IgD-negative memory B cell (primary cell): ENCODE results near the gene ATAD5. TPM values are rescaled to one million over a fixed set of nuclear protein-coding genes. Genes with fewer than 3 reads are reported as not detected.
"Not testable (repeated sequence)": the region's sequence is repeated elsewhere in the genome, so short reads cannot be mapped to it uniquely, and the experiment has no call there.

Experiments
- H3K27ac Mint-ChIP-seq, 3 donors: one replicate each; pipeline ENCODE4 v1.8.0; 2020 to 2022; ENCODE audit warnings: mild to moderate bottlenecking in 3 of 3, mixed read lengths in 3 of 3, moderate library complexity in 1 of 3
- H3K27me3 Mint-ChIP-seq: one replicate; pipeline ENCODE4 v1.8.0; 2021; ENCODE audit warnings: mixed read lengths
- H3K36me3 Mint-ChIP-seq: one replicate; pipeline ENCODE4 v1.8.0; 2020; ENCODE audit warnings: mild to moderate bottlenecking, mixed read lengths
- H3K4me1 Mint-ChIP-seq, 3 donors: one replicate each; pipeline ENCODE4 v1.8.0; 2020 to 2022; ENCODE audit warnings: mixed read lengths in 3 of 3, mild to moderate bottlenecking in 1 of 3
- H3K4me3 Mint-ChIP-seq, 4 donors: one replicate each; pipeline ENCODE4 v1.8.0; 2020 to 2022; ENCODE audit warnings: mild to moderate bottlenecking in 4 of 4, mixed read lengths in 4 of 4, moderate library complexity in 3 of 4
- H3K9me3 Mint-ChIP-seq, 3 donors: one replicate each; pipeline ENCODE4 v1.8.0; 2020 to 2021; ENCODE audit warnings: mixed read lengths in 3 of 3, mild to moderate bottlenecking in 1 of 3
- polyA plus RNA-seq: library from polyadenylated mRNA; unstranded; fragments of 300-500 nt; fragmentation: Illumina TruSeq; gene quantifications from one replicate; pipeline ENCODE4 v1.2.3, GENCODE V29; 2021

ATAD5 gene
- polyA plus RNA-seq, 1 donor from 2014 or later, result 1.7 TPM

DNA sequence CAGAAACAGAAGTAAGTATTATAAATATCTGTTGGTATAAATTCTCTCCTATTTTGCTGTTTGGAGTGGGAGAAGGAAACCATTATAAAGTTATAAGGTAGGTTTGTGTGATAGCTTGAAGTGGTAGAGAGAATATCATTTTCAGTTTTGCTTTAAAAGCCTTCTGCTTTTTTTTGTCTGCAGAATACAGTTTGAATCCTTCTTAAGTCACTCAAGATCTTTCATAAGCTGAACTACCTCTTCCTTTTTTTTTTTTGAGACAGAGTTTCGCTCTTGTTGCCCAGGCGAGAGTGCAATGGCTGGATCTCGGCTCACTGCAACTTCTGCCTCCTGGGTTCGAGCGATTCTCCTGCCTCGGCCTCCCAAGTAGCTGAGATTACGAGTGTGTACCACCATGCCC, 9.0 kb downstream of the ATAD5 start:
- Mint-ChIP-seq H3K4me3 (peak overlapping the region in 3 of 4 donors; percentile 21 to 66 (median 55)), H3K4me1 (peaks cover 0 to 4% (median 0%) of the 10 kb centered on the region in 3 donors), H3K36me3 (peaks cover 2% of the 10 kb centered on the region), H3K9me3 (no peaks in the 10 kb centered on the region), H3K27ac (peak overlapping the region in 2 of 3 donors; percentile 21 to 81), H3K27me3 (no peaks in the 10 kb centered on the region)

DNA sequence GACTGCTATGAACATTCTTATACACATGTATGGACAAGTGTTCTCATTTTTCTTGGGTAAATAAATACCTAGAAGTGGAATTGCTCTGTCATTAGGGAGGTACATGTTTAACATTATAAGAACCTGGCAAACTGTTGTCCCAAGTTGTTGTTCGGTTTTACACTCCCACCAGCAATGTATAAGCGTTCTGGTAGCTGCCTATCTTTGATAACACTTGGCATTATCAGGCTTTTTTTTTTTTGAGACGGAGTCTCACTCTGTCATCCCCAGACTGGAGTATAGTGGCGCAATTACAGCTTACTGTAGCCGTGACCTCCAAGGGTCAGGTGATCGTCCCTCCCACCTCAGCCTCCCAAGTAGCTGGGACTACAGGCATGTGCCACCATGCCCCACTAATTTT, 16.3 kb downstream of the ATAD5 start:
- no peaks in the 10 kb centered on the region for H3K9me3 Mint-ChIP-seq
- no peaks in the 10 kb centered on the region for H3K4me1 Mint-ChIP-seq
- peaks cover 5% of the 10 kb centered on the region for H3K36me3 Mint-ChIP-seq
- H3K27ac Mint-ChIP-seq, result no peak overlapping the region
- H3K27me3 Mint-ChIP-seq, result no peaks in the 10 kb centered on the region
- no peak overlapping the region for H3K4me3 Mint-ChIP-seq

DNA sequence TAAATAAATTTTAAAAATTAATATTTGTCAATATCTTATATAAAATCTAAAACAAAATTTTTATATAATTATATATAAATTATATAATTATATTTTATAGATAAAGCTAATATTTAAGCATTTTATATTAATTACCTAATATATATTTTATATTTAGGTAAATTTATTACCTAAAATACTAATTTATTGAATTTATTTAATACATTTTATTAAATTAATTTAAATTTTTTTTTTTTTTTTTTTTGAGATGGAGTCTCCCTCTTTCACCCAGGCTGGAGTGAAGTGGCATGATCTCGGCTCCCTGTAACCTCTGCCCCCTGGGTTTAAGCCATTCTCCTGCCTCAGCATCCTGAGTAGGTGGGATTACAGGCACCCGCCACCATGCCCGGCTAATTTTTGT, 22.4 kb downstream of the ATAD5 start:
- no peaks in the 10 kb centered on the region for H3K9me3 Mint-ChIP-seq
- H3K36me3 Mint-ChIP-seq, result peaks cover 5% of the 10 kb centered on the region
- no peaks in the 10 kb centered on the region for H3K4me1 Mint-ChIP-seq
- no peak overlapping the region for H3K4me3 Mint-ChIP-seq
- no peak overlapping the region for H3K27ac Mint-ChIP-seq
- H3K27me3 Mint-ChIP-seq, result no peaks in the 10 kb centered on the region

DNA sequence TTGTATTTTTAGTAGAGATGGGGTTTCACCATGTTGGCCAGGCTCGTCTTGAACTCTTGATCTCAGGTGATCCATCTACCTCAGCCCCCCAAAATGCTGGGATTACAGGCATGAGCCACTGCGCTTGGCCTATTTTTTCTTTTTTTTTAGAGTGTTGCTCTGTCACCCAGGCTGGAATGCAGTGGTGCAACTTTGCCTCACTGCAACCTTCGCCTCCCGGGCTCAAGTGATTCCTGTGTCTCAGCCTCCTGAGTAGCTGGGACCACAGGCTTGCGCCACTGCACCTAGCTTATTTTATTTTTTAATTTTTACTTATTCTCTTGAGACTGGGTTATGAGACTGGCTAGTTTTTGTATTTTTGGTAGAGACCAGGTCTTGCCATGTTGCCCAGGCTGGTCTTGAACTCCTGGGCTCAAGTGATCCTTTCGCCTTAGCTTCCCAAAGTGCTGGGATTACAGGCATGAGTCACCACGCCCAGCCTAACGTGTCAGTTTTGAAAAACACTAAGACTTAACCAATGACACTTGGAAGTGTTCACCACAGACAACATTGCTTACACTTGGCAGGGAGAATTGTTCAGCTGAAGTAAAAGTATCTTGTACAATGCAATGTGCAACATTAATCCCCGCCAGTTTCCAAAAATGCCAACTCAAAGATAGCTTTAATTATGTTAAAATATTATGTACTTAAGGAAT, 26.9 kb downstream of the ATAD5 start:
- Mint-ChIP-seq H3K27ac (peak overlapping the region in 1 of 3 donors; percentile 27), H3K36me3 (peaks cover 2% of the 10 kb centered on the region), H3K4me3 (no peak overlapping the region), H3K4me1 (peaks cover 0 to 2% (median 0%) of the 10 kb centered on the region in 3 donors), H3K9me3 (no peaks in the 10 kb centered on the region), H3K27me3 (no peaks in the 10 kb centered on the region)

DNA sequence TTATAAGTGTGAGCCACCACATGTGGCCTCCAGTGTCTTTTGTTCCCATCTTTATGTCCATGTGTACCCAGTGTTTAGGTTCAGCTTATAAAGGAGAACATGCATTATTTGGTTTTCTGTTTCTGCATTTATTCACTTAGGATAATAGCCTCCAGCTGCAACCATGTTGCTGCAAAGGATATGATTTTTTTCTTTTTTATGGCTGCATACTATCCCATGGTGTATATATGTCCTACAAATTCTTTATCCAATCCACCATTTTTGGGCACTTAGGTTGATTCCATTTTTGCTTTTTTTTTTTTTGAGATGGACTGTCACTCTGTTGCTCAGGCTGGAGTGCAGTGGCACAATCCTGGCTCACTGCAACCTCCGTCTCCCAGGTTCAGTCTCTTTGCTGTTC, 32.9 kb downstream of the ATAD5 start:
- Mint-ChIP-seq H3K27me3 (no peaks in the 10 kb centered on the region), H3K4me1 (peaks cover 0 to 2% (median 0%) of the 10 kb centered on the region in 3 donors), H3K4me3 (peak overlapping the region in 1 of 4 donors; percentile 0), H3K36me3 (peaks cover 6% of the 10 kb centered on the region), H3K9me3 (no peaks in the 10 kb centered on the region), H3K27ac (peak overlapping the region in 1 of 3 donors; percentile 67)

DNA sequence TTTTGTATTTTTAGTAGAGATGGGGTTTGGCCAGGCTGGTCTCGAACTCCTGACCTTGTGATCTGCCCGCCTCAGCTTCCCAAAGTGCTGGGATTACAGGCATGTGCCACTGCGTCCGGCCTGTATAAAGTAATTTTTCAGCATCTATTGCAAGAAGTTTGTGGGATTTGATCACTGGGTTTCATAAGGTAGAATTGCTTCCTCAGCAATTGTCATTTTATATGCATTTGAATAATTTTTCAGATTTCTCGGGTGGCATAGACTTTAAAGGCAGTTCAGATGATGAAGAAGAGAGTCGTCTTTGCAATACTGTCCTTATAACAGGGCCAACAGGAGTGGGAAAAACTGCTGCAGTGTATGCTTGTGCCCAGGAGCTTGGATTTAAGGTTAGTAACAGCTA, 37.2 kb downstream of the ATAD5 start:
- Mint-ChIP-seq H3K36me3 (peaks cover 11% of the 10 kb centered on the region), H3K27ac (no peak overlapping the region), H3K4me1 (no peaks in the 10 kb centered on the region), H3K4me3 (no peak overlapping the region), H3K9me3 (no peaks in the 10 kb centered on the region), H3K27me3 (no peaks in the 10 kb centered on the region)

DNA sequence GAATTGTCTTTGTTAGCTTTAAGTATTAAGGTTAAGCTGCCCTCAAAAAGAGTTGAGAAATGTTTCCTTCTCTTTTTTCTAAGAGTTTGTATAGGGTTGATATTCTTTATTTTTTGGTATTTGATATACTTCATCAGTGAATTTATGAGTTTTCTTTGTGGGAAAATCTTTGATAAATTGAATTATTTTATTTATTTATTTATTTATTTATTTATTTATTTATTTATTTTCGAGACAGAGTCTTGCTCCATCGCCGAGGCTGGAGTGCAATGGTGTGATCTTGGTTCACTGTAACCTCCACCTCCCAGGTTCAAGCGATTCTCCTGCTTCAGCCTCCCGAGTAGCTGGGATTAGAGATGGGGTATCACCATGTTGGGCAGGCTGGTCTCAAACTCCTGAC, 54.4 kb downstream of the ATAD5 start:
- no peaks in the 10 kb centered on the region for H3K27me3 Mint-ChIP-seq
- no peaks in the 10 kb centered on the region for H3K4me1 Mint-ChIP-seq
- no peak overlapping the region for H3K27ac Mint-ChIP-seq

DNA sequence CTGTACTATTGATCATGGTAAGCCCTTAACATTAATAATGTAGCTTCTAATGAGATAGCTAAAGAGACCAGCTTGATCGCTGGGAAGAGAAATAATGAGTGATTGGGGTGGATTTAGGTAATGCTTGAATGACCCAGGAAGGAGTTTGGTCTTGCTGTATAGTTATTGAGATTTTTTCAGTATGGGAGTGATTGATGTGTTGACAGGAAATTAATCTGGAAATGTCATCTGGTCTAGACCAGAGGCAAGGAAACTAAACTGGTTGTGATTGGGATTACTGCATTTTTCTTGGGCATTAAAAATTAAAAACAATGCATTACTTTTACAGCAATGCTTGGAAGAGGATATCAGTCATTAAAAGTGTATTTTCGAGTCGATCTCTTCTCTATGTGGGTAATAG, 62.5 kb downstream of the ATAD5 start:
- Mint-ChIP-seq H3K27ac (no peak overlapping the region), H3K27me3 (no peaks in the 10 kb centered on the region), H3K9me3 (no peaks in the 10 kb centered on the region), H3K4me1 (peaks cover 0 to 2% (median 0%) of the 10 kb centered on the region in 3 donors), H3K4me3 (no peak overlapping the region), H3K36me3 (no peaks in the 10 kb centered on the region)

More for the DNA sequence above, 54.4 kb downstream of the ATAD5 start:
- no peak overlapping the region for H3K4me3 Mint-ChIP-seq
- H3K9me3 Mint-ChIP-seq, result no peaks in the 10 kb centered on the region
- H3K36me3 Mint-ChIP-seq, result no peaks in the 10 kb centered on the region

DNA sequence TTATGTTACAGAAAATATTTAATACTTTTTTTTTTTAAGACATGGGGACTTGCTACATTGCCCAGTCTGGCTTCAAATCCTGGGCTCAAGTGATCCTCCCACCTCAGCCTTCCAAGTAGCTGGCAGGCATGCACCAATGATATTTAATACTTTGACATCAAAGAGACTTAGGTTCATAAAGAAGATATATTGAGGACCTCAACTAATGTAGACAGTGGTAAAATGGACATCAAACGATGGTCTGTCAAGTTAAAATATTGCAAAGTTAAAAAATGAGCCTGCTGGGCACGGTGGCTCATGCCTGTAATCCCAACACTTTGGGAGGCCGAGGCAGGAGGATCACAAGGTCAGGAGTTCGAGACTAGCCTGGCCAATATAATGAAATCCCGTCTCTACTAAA, 65.5 kb downstream of the ATAD5 start:
- H3K4me3 Mint-ChIP-seq, result no peak overlapping the region
- peaks cover 9 to 12% (median 9%) of the 10 kb centered on the region in 3 donors for H3K4me1 Mint-ChIP-seq
- peaks cover 4% of the 10 kb centered on the region for H3K36me3 Mint-ChIP-seq
- no peak overlapping the region for H3K27ac Mint-ChIP-seq
- no peaks in the 10 kb centered on the region for H3K9me3 Mint-ChIP-seq
- H3K27me3 Mint-ChIP-seq, result no peaks in the 10 kb centered on the region

DNA sequence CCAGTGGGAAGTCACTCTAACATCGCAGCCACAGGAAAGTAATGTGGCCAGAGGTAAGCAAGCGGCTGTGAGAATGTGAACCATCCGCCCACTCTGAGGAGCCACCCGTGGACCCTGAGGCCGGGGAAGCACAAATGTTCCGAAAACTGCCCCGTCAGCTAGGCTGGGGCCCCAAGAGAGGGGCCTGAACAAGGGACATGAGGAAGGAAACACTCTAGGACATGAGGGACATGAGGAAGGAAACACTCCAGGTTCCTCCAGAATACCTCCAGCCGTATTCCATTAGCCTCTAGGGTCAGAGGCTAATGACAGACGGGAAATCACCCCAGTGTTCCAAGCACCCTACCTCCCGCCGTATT, 74.0 kb downstream of the ATAD5 start:
- H3K9me3 Mint-ChIP-seq, result no peaks in the 10 kb centered on the region
- no peaks in the 10 kb centered on the region for H3K27me3 Mint-ChIP-seq
- peak overlapping the region; percentile 70 to 96 (median 92) for H3K27ac Mint-ChIP-seq
- peaks cover 8% of the 10 kb centered on the region for H3K36me3 Mint-ChIP-seq
- H3K4me1 Mint-ChIP-seq, result peaks cover 34 to 54% (median 35%) of the 10 kb centered on the region in 3 donors
- peak overlapping the region; percentile 94 to 98 (median 96) for H3K4me3 Mint-ChIP-seq

DNA sequence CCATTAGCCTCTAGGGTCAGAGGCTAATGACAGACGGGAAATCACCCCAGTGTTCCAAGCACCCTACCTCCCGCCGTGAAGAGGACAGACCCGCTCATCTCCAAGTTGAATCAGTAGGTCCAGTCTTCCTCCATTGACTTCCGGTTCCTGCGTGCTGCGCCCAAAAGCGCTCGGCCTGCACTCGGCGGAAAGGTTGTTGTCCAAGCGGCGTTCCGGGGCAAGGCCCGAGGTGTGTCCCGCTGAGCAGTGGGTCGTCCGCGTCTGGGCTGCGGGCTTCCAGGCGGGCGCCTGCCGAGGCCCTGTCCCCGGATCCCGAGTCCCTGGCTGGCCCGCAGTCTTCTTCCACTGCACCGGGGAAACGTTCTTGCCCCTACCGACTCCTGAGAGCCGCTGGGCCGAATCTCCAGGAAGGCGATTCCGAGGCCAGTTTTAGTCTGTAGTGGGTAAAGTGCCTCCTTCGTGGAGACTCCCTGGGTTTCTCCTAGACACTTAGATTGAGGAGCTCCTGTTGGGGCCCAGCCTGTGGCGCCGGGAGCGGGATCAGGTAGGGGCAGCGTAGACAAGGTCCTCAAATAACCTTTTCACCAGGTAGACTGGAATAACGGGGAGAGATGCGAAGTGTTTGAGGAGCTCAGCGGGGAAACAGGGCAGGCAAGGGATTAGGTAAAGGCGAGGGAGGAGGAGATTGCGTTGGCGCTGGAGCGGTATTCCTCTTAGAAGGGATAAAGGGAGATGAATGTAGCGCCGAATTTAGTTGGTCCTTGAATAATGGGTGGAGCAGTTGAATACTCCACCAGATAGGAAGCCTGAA, 74.5 kb downstream of the ATAD5 start, which contains the start of gene TEFM:
Gene TEFM, minus strand, starts transcription at position 138 of the 811 bp plus-strand sequence. Its CDS starts 40 bp downstream, at position 98.
- Mint-ChIP-seq H3K36me3 (peaks cover 8% of the 10 kb centered on the region), H3K27me3 (no peaks in the 10 kb centered on the region), H3K9me3 (no peaks in the 10 kb centered on the region), H3K4me1 (peaks cover 33 to 53% (median 35%) of the 10 kb centered on the region in 3 donors), H3K4me3 (peak within 1 kb of the TSS; percentile 94 to 98 (median 96)), H3K27ac (peak within 1 kb of the TSS; percentile 70 to 96 (median 92))

DNA sequence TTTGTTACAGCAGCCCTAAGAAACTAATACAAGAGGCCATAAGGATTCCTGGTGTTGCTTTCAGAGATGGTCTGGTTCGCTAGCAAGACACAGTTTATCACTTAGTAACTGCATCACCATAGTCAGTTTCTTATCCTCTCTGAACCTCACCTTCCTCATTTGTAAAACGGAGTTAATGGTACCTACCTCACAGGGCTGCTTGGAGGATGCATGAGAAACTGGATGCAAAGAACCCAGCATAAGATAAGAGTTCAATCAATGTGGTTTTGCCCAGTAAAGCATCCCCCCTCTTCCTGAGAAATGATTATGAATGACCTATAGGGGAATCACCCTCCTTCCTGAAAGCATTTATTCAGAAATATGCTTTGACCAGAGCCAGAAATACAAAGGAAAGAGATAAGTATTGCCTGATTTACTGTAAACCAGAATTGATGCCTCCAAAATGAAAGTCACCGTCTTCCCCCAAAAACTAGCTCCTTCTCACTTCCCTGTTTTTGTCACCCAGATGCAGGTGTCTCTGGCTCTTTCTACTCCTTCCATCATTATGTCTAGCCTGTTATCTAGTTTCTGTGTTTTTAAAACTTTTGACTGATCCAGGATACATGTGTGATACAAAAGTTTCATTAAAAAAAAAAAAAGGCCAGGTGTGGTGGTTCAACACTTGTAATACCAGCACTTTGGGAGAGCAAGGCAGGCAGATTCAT, 77.1 kb downstream of the ATAD5 start:
- peaks cover 4% of the 10 kb centered on the region for H3K36me3 Mint-ChIP-seq
- no peaks in the 10 kb centered on the region for H3K27me3 Mint-ChIP-seq
- H3K4me1 Mint-ChIP-seq, result peaks cover 20 to 37% (median 22%) of the 10 kb centered on the region in 3 donors
- no peaks in the 10 kb centered on the region for H3K9me3 Mint-ChIP-seq
- peak overlapping the region in 1 of 3 donors; percentile 16 for H3K27ac Mint-ChIP-seq
- H3K4me3 Mint-ChIP-seq, result peak overlapping the region in 2 of 4 donors; percentile 60 to 65

DNA sequence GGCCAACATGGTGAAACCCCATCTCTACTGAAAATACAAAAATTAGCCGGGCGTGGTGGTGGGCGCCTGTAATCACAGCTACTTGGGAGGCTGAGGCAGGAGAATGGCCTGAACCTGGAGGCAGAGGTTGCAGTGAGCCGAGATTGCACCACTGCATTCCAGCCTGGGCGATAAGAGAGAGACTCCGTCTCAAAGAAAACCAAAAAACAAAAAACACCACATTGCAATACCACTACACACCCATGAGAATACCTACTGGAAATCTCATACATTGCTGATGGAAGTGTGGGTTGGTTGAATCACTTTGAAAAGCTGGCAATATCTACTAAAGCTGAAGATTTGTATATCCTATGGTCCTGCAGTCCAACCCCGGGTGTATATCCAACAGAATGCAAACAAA, 78.4 kb downstream of the ATAD5 start:
- not testable (repeated sequence) for H3K27me3 Mint-ChIP-seq, H3K9me3 Mint-ChIP-seq, H3K27ac Mint-ChIP-seq, H3K36me3 Mint-ChIP-seq
- Mint-ChIP-seq H3K4me1 (peaks cover 20 to 33% (median 20%) of the 10 kb centered on the region in 3 donors), H3K4me3 (peak overlapping the region in 1 of 4 donors; percentile 24)

DNA sequence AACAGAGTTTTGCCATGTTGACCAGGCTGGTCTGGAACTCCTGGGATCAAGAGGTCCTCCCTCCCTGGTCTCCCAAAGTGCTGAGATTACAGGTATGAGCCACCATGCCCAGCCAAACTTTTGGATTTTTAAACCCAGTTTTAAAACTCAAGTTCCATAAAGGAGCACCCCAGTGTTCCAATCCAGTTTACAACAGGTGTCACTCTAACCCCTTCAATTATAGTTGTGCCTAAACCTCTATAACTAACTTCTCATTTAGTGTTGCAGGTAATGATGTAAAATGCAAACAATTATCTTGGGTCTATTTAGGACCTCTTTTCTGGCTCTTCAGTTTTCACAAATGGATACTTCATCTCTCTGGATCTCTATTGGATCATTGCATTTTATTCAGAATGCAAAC, 82.2 kb downstream of the ATAD5 start:
- no peak overlapping the region for H3K27ac Mint-ChIP-seq
- H3K36me3 Mint-ChIP-seq, result peaks cover 4% of the 10 kb centered on the region
- no peaks in the 10 kb centered on the region for H3K9me3 Mint-ChIP-seq
- H3K4me1 Mint-ChIP-seq, result peaks cover 3% of the 10 kb centered on the region in 3 donors
- no peak overlapping the region for H3K4me3 Mint-ChIP-seq
- no peaks in the 10 kb centered on the region for H3K27me3 Mint-ChIP-seq
